SK-N-SH (cell line): ENCODE data around the gene SLC22A14. TPM values are rescaled to one million over a fixed set of nuclear protein-coding genes. Genes with fewer than 3 reads are reported as not detected.
A peak's percentile ranks its signal among the peaks of the same experiment; 100 is the strongest.

ENCODE experiments used
- CTCF ChIA-PET: fragments of 300-600, 350-600 bp; formaldehyde crosslinking; extraction: SDS; loops from one replicate; lab custom pipeline; 2021; lab: Yijun Ruan, JAX
- POLR2A ChIA-PET: fragments of 350-600 bp; sonication (Branson Sonifier 250); formaldehyde crosslinking; extraction: SDS; loops from one replicate; lab custom pipeline; 2020; ENCODE audit warnings: antibody characterized with exemption, inconsistent platforms; lab: Yijun Ruan, JAX
- DNase-seq: peaks from one replicate; pipeline ENCODE4 v3.0.0; 2012
- H2AFZ ChIP-seq: fragments of 200-600 bp; sonication (generic); 2 replicates; pipeline ENCODE4 v1.8.1; 2016; ENCODE audit warnings: antibody characterized with exemption, mild to moderate bottlenecking, low read depth
- H3F3A ChIP-seq: fragments of 200-600 bp; sonication (generic); replicated peaks from 2 replicates; pipeline ENCODE3; 2016; ENCODE audit warnings: antibody characterized with exemption, mild to moderate bottlenecking; ENCODE audit not compliant: insufficient read depth
- H3K27ac ChIP-seq, 2 experiments: fragments of 200-500 bp in 1 of 2; fragments of 200-600 bp in 1 of 2; sonication (Bioruptor generic) in 1 of 2; sonication (generic), shearing (Covaris generic) in 1 of 2; 2 replicates each; pipeline versions ENCODE4 v1.5.1 to v1.6.1; 2014 to 2016; ENCODE audit warnings: low read depth in 2 of 2, inconsistent platforms in 1 of 2, low read length in 1 of 2, mild to moderate bottlenecking in 1 of 2, mixed read lengths in 1 of 2
- H3K27me3 ChIP-seq: fragments of 200-600 bp; sonication (generic), shearing (Covaris generic); 2 replicates; pipeline ENCODE4 v1.6.1; 2016; ENCODE audit warnings: mixed run types; ENCODE audit not compliant: insufficient read depth
- H3K36me3 ChIP-seq, 2 experiments: fragments of 200-500 bp in 1 of 2; fragments of 200-600 bp in 1 of 2; sonication (Bioruptor generic) in 1 of 2; sonication (generic) in 1 of 2; replicated peaks in 1 of 2; 2 replicates each; pipeline versions ENCODE3 to v1.5.1; 2014 to 2016; ENCODE audit warnings: low read length in 1 of 2, mild to moderate bottlenecking in 1 of 2; ENCODE audit not compliant: insufficient read depth in 2 of 2, control insufficient read depth in 1 of 2
- H3K4me1 ChIP-seq, 2 experiments: fragments of 200-500 bp in 1 of 2; fragments of 200-600 bp in 1 of 2; sonication (Bioruptor generic) in 1 of 2; sonication (generic), shearing (Covaris generic) in 1 of 2; 2 replicates each; pipeline versions ENCODE4 v1.5.1 to v1.6.1; 2014 to 2016; ENCODE audit warnings: low read depth in 1 of 2, low read length in 1 of 2, mixed run types in 1 of 2; ENCODE audit not compliant: insufficient read depth in 2 of 2, control insufficient read depth in 1 of 2
- H3K4me2 ChIP-seq: fragments of 200-600 bp; sonication (generic), shearing (Covaris generic); 2 replicates; pipeline ENCODE4 v1.6.1; 2017; ENCODE audit warnings: mixed run types
- H3K4me3 ChIP-seq, 2 experiments: fragments of 200-500 bp in 1 of 2; fragments of 200-600 bp in 1 of 2; sonication (Bioruptor generic) in 1 of 2; sonication (generic), shearing (Covaris generic) in 1 of 2; 2 replicates each; pipeline versions ENCODE4 v1.5.1 to v1.8.1; 2014 to 2016; ENCODE audit warnings: low read depth in 2 of 2, inconsistent platforms in 1 of 2, low read length in 1 of 2, mild to moderate bottlenecking in 1 of 2, mixed read lengths in 1 of 2, moderate library complexity in 1 of 2
- H3K79me2 ChIP-seq: fragments of 200-600 bp; sonication (generic); 2 replicates; pipeline ENCODE4 v1.8.1; 2017; ENCODE audit warnings: mild to moderate bottlenecking; ENCODE audit not compliant: insufficient read depth
- H3K9ac ChIP-seq: fragments of 200-600 bp; sonication (generic); 2 replicates; pipeline ENCODE4 v1.6.1; 2017; ENCODE audit warnings: mixed run types
- H3K9me2 ChIP-seq: fragments of 200-600 bp; sonication (generic); 2 replicates; pipeline ENCODE4 v1.6.1; 2017; ENCODE audit warnings: mixed run types
- H3K9me3 ChIP-seq: fragments of 200-600 bp; sonication (generic); 2 replicates; pipeline ENCODE4 v1.6.1; 2017; ENCODE audit warnings: mixed run types, mild to moderate bottlenecking, moderate library complexity
- H4K20me1 ChIP-seq: fragments of 200-600 bp; sonication (generic); 2 replicates; pipeline ENCODE4 v1.6.1; 2017; ENCODE audit warnings: mild to moderate bottlenecking, mixed run types; ENCODE audit not compliant: insufficient read depth
- EP300 ChIP-seq, 2 experiments: IDR thresholded peaks; 2 replicates each; pipeline versions ENCODE4 v1.4.0 to v1.6.1; 2012; ENCODE audit warnings: borderline replicate concordance in 1 of 2, low read depth in 1 of 2, low read length in 1 of 2
- IRF3 ChIP-seq: fragments of 150-350 bp; IDR thresholded peaks from 2 replicates; pipeline ENCODE4 v1.6.1; 2016; ENCODE audit warnings: mild to moderate bottlenecking, low read depth, low read length
- JUND ChIP-seq: IDR thresholded peaks from 2 replicates; pipeline ENCODE4 v1.4.0; 2012
- NFIC ChIP-seq: IDR thresholded peaks from 2 replicates; pipeline ENCODE4 v1.4.0; 2012; ENCODE audit warnings: borderline replicate concordance
- NRF1 ChIP-seq: IDR thresholded peaks from 2 replicates; pipeline ENCODE4 v1.6.1; 2012; ENCODE audit warnings: low read depth, mild to moderate bottlenecking, low read length
- POLR2AphosphoS5 ChIP-seq: IDR thresholded peaks from 2 replicates; pipeline ENCODE4 v1.6.1; 2012; ENCODE audit warnings: low read depth, low read length
- SMC3 ChIP-seq: IDR thresholded peaks from 2 replicates; pipeline ENCODE4 v1.6.1; 2012; ENCODE audit warnings: low read depth, low read length, improper control_type of control experiment
- TAF1 ChIP-seq: IDR thresholded peaks from 2 replicates; pipeline ENCODE4 v1.6.1; 2012; ENCODE audit warnings: low read depth, mild to moderate bottlenecking, low read length, moderate library complexity, borderline replicate concordance
- TCF12 ChIP-seq: IDR thresholded peaks from 2 replicates; pipeline ENCODE4 v1.4.0; 2012
- TEAD4 ChIP-seq: IDR thresholded peaks from 2 replicates; pipeline ENCODE4 v1.4.0; 2012; ENCODE audit warnings: mild to moderate bottlenecking, borderline replicate concordance; ENCODE audit not compliant: insufficient read depth
- USF1 ChIP-seq: IDR thresholded peaks from 2 replicates; pipeline ENCODE4 v1.4.0; 2012; ENCODE audit warnings: low read depth, borderline replicate concordance
- ZBTB33 ChIP-seq: IDR thresholded peaks from 2 replicates; pipeline ENCODE4 v1.4.0; 2012; ENCODE audit warnings: low read depth, borderline replicate concordance
- WGBS: methylation state at CpG from one replicate; pipeline ENCODE4 v1.1.6; 2017; ENCODE audit warnings: low lambda C conversion rate; 5-methylcytosine and 5-hydroxymethylcytosine counted together
- polyA plus RNA-seq, 3 experiments: library from polyadenylated mRNA; depleted of rRNA; stranded (reverse); fragments of >200 nt; gene quantifications; 2 replicates each; pipeline ENCODE4 v1.2.3, GENCODE V29; 2012
- TF ChIP-seq, protein P1 (sequence below): IDR thresholded peaks from 2 replicates; pipeline ENCODE4 v1.4.0; 2012; ENCODE audit warnings: low read depth

The SLC22A14 gene
- polyA plus RNA-seq, 1 of the 3 experiments (the other 2 are of a cell fraction) = 0.16 TPM

DNA sequence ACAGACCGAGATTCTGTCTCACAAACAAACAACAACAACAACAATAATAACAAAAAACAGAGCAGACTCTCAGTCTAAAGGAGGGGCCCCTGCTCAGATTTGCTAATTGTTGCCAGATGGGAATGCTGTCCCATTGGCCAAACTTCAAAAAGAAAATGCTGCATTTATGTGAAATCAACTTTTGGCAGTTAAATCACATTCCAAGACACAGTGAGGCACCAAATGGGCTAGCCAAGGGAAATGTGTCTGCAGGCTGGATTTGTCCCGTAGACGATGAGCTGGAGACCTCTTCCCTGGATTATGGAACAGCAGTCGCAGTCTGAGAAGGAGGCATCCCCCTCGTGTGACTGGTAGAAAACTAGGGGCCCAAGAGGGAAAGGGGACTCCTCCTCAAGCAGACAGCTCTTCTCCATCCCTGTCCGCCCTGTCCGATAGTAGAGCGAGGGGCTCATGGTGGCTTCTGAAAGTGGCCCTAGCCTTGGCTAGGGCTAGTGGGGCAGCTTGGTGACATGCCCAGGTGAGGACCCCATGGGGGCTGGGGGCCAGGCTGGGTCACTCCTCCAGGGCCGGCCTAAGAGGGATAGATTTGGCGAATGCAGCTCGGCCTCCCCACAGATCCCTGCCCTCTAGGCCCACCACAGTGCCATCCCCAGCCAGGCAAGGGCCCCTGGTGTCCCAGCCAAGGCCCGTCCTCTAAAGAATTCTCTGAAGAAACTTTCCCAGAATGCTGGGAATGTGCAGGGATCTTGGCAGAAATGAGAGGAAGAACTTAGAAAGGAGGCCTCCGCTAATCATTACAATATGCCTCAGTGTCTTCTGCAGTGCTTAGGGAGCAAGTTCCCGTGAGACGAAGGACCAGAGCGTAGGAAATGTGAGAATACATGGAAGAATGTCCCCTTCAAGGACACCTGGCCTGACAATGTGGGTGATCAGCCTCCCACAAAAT lies 2.0 kb downstream of the SLC22A14 start:
- Histone ChIP-seq H3K79me2 (no peaks in the 10 kb centered on the region), H3K36me3 (no peaks in the 10 kb centered on the region), H3K27ac (peak overlapping the region in 1 of 2 experiments; percentile 31; a peak in 1 of 4 replicates), H3K9me2 (no peaks in the 10 kb centered on the region), H4K20me1 (no peaks in the 10 kb centered on the region), H3K4me1 (no peaks in the 10 kb centered on the region; a peak in 1 of 4 replicates), H3K4me2 (no peak overlapping the region), H3K27me3 (no peaks in the 10 kb centered on the region), H2AFZ (no peak overlapping the region), H3K9ac (no peak overlapping the region), H3F3A (no peaks in the 10 kb centered on the region), H3K4me3 (no peak overlapping the region), H3K9me3 (no peaks in the 10 kb centered on the region)
- 87% methylated on average over 15 of the region's 16 CpGs for WGBS
- ChIA-PET CTCF (no interaction called here), POLR2A (no interaction called here)
- no peak for TF ChIP-seq JUND
- TF ChIP-seq NFIC = peak; percentile 58
- TF ChIP-seq ZBTB33 = no peak
- TF ChIP-seq EP300 (IDR thresholded peaks at IDR 0.05; ENCODE audit: borderline replicate concordance in 1 of 2, low read depth in 1 of 2, low read length in 1 of 2) = no peak
- no peak for TF ChIP-seq TEAD4
- TF ChIP-seq, protein P1, sequence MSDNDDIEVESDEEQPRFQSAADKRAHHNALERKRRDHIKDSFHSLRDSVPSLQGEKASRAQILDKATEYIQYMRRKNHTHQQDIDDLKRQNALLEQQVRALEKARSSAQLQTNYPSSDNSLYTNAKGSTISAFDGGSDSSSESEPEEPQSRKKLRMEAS = no peak
- TF ChIP-seq IRF3 = no peak
- TF ChIP-seq TAF1 = no peak
- peak; percentile 74 for TF ChIP-seq TCF12
- TF ChIP-seq SMC3 = no peak
- TF ChIP-seq NRF1 = no peak
- TF ChIP-seq USF1 = no peak
- no peak for TF ChIP-seq POLR2AphosphoS5
- DNase-seq = no peak
